Activated CD8-positive, alpha-beta memory T cell treated with anti-CD3 and anti-CD28 coated beads, Interleukin-2, amount 10 ng/mL, durations not matched to agents 7 days and 5 days (primary cell): ENCODE measurements around the gene TSPAN10. TPM values are rescaled to one million over a fixed set of nuclear protein-coding genes. Genes with fewer than 3 reads are reported as not detected.

ENCODE experiments used
- microRNA-seq: library from miRNA; unstranded; fragments of <30 nt; microRNA quantifications from one replicate; pipeline ENCODE4 v1.2.0, GENCODE V29; 2022
- total RNA-seq, 2 experiments: library from RNA; stranded (reverse); gene quantifications; one replicate each; pipeline ENCODE4 v1.2.3, GENCODE V29; 2021

The TSPAN10 gene
- total RNA-seq, 2 experiments from 2014 or later: 0.23 to 0.26 TPM

Small RNA genes lying within 50 kb of the gene (microRNA-seq; reads per million reads assigned to microRNA genes)
- gene MIR6786: 1.7 reads per million

Other genes starting within 250 kb of the TSPAN10 start
- gene BAHCC1, start 241.7 kb upstream of the TSPAN10 start, total RNA-seq: under 1 TPM; 0.23 to 0.64 TPM
- 1,000 to 10,000 TPM; 3,566 to 4,759 TPM for gene ACTG1, start 124.4 kb upstream of the TSPAN10 start, total RNA-seq
- gene FSCN2, start 108.8 kb upstream of the TSPAN10 start, total RNA-seq: under 1 TPM; 0.41 to 0.56 TPM
- 10 to 100 TPM; 39.8 to 44.5 TPM for gene FAAP100, start 84.8 kb upstream of the TSPAN10 start, total RNA-seq
- gene NPLOC4, start 84 bp upstream of the TSPAN10 start, total RNA-seq: 100 to 1,000 TPM; 124 to 130 TPM
- gene PDE6G, start 19.3 kb downstream of the TSPAN10 start, total RNA-seq: 10 to 100 TPM; 12.0 to 12.5 TPM
- gene OXLD1, start 29.4 kb downstream of the TSPAN10 start, total RNA-seq: 10 to 100 TPM; 57.9 to 68.5 TPM
- 10 to 100 TPM; 37.4 to 42.3 TPM for gene CCDC137, start 29.5 kb downstream of the TSPAN10 start, total RNA-seq
- gene ARL16, start 46.6 kb downstream of the TSPAN10 start, total RNA-seq: 10 to 100 TPM; 14.9 to 15.4 TPM
- gene HGS, start 46.8 kb downstream of the TSPAN10 start, total RNA-seq: 100 to 1,000 TPM; 145 to 159 TPM
- gene MRPL12, start 66.2 kb downstream of the TSPAN10 start, total RNA-seq: 100 to 1,000 TPM; 102 to 126 TPM
- gene SLC25A10, start 75.1 kb downstream of the TSPAN10 start, total RNA-seq: 10 to 100 TPM; 32.8 to 40.1 TPM
- not detected for gene GCGR, start 167.0 kb downstream of the TSPAN10 start, total RNA-seq
- gene MCRIP1, start 196.1 kb downstream of the TSPAN10 start, total RNA-seq: 10 to 100 TPM; 49.9 to 50.1 TPM
- gene PPP1R27, start 197.9 kb downstream of the TSPAN10 start, total RNA-seq: not detected
- 100 to 1,000 TPM; 333 to 416 TPM for gene P4HB, start 223.3 kb downstream of the TSPAN10 start, total RNA-seq
- gene ARHGDIA, start 234.1 kb downstream of the TSPAN10 start, total RNA-seq: 100 to 1,000 TPM; 693 to 725 TPM